ENCODE results near the gene OGG1.
"Not testable (repeated sequence)": the region's sequence is repeated elsewhere in the genome, so short reads cannot be mapped to it uniquely, and the experiment has no call there.

Gene OGG1

GRCh38 chr3:9768141-9768775, 18.5 kb downstream of the OGG1 start:
- H3K4me3 ChIP-seq (ENCODE audit: control insufficient read depth, low read depth, low read length): no peak overlapping the region
- no peak for TF ChIP-seq CTCF (conservative IDR thresholded peaks at IDR 0.05; ENCODE audit: control insufficient read depth, insufficient read depth, low read depth, low read length)
- DNase-seq (ENCODE audit: low read depth): no peak

- TF ChIP-seq CTCF (conservative IDR thresholded peaks at IDR 0.05; ENCODE audit: control insufficient read depth, insufficient read depth, low read depth, low read length): no peak
- no peak for DNase-seq (ENCODE audit: low read depth)
- peak overlapping the region; percentile 59 for H3K4me3 ChIP-seq (ENCODE audit: control insufficient read depth, low read depth, low read length)
Observed at GRCh38 chr3:9769012-9769411, 19.3 kb downstream of the OGG1 start.

- DNase-seq (ENCODE audit: low read depth): peak; percentile 43
- TF ChIP-seq CTCF (conservative IDR thresholded peaks at IDR 0.05; ENCODE audit: control insufficient read depth, insufficient read depth, low read depth, low read length): no peak
- peak within 1 kb of the TSS; percentile 59 for H3K4me3 ChIP-seq (ENCODE audit: control insufficient read depth, low read depth, low read length)
Observed at GRCh38 chr3:9769426-9770275, 19.9 kb downstream of the OGG1 start, which contains the start of gene CAMK1. CAMK1 (minus strand) TSS chr3:9769947; CDS start chr3:9767749, 2,198 bp downstream.

- H3K4me3 ChIP-seq (ENCODE audit: control insufficient read depth, low read depth, low read length): peak overlapping the region; percentile 59
- TF ChIP-seq CTCF (conservative IDR thresholded peaks at IDR 0.05; ENCODE audit: control insufficient read depth, insufficient read depth, low read depth, low read length): no peak
- DNase-seq (ENCODE audit: low read depth): peak; percentile 60
Observed at GRCh38 chr3:9770276-9770812, 20.6 kb downstream of the OGG1 start.

GRCh38 chr3:9771007-9771406, 21.3 kb downstream of the OGG1 start:
- not testable (repeated sequence) for H3K4me3 ChIP-seq (ENCODE audit: control insufficient read depth, low read depth, low read length); DNase-seq (ENCODE audit: low read depth)

GRCh38 chr3:9776896-9777693, 27.3 kb downstream of the OGG1 start:
- H3K4me3 ChIP-seq (ENCODE audit: control insufficient read depth, low read depth, low read length): no peak overlapping the region
- no peak for TF ChIP-seq CTCF (conservative IDR thresholded peaks at IDR 0.05; ENCODE audit: control insufficient read depth, insufficient read depth, low read depth, low read length)
- no peak for DNase-seq (ENCODE audit: low read depth)
